ENCODE measurements around the gene MGME1. TPM values are rescaled to one million over a fixed set of nuclear protein-coding genes. Genes with fewer than 3 reads are reported as not detected.

The MGME1 gene
- total and polyA plus RNA-seq, 8 donors = 13.3 to 41.4 (median 35.4) TPM

- Histone ChIP-seq H3K27ac (no peak overlapping the region), H3K27me3 (no peaks in the 10 kb centered on the region), H3K4me3 (peak overlapping the region in 1 of 2 donors; percentile 96), H3K9me3 (no peaks in the 10 kb centered on the region), H3K4me1 (peaks cover 22 to 53% of the 10 kb centered on the region in 2 donors), H3K36me3 (peaks cover 0 to 16% of the 10 kb centered on the region in 2 donors)
- intact Hi-C loops (cut with DNase I) = no loop called here
- ATAC-seq (no peak), DNase-seq (no peak)
- TF ChIP-seq, protein P1, sequence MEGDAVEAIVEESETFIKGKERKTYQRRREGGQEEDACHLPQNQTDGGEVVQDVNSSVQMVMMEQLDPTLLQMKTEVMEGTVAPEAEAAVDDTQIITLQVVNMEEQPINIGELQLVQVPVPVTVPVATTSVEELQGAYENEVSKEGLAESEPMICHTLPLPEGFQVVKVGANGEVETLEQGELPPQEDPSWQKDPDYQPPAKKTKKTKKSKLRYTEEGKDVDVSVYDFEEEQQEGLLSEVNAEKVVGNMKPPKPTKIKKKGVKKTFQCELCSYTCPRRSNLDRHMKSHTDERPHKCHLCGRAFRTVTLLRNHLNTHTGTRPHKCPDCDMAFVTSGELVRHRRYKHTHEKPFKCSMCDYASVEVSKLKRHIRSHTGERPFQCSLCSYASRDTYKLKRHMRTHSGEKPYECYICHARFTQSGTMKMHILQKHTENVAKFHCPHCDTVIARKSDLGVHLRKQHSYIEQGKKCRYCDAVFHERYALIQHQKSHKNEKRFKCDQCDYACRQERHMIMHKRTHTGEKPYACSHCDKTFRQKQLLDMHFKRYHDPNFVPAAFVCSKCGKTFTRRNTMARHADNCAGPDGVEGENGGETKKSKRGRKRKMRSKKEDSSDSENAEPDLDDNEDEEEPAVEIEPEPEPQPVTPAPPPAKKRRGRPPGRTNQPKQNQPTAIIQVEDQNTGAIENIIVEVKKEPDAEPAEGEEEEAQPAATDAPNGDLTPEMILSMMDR (IDR thresholded peaks at IDR 0.05) = no peak
Measured at GRCh38 chr20:17972121-17972520, 3.3 kb downstream of the MGME1 start.

DNA sequence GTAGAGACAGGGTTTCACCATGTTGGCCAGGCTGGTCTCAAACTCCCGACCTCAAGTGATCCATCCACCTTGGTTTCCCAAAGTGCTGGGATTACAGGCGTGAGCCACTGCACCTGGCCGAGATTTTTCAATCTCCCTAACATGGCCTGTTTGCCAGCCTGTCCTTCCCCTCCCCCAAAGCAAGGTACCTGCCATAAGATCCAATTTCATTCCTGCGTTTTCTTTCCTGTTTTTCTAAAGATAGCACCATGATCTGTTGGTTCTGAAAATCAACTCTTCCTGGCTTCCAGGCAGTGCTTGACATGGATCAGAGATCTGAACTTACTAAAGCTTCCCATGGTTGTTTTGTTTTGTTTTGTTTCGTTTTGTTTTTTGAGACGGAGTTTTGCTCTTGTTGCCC, 7.5 kb downstream of the MGME1 start:
- ATAC-seq (no peak), DNase-seq (no peak)
- Histone ChIP-seq H3K27me3 (no peaks in the 10 kb centered on the region), H3K4me3 (no peak overlapping the region), H3K27ac (no peak overlapping the region), H3K36me3 (peaks cover 0 to 29% of the 10 kb centered on the region in 2 donors), H3K4me1 (peaks cover 12 to 29% of the 10 kb centered on the region in 2 donors), H3K9me3 (no peaks in the 10 kb centered on the region)
- TF ChIP-seq, protein P1 (IDR thresholded peaks at IDR 0.05) = no peak
- intact Hi-C loops (cut with DNase I) = no loop called here

DNA sequence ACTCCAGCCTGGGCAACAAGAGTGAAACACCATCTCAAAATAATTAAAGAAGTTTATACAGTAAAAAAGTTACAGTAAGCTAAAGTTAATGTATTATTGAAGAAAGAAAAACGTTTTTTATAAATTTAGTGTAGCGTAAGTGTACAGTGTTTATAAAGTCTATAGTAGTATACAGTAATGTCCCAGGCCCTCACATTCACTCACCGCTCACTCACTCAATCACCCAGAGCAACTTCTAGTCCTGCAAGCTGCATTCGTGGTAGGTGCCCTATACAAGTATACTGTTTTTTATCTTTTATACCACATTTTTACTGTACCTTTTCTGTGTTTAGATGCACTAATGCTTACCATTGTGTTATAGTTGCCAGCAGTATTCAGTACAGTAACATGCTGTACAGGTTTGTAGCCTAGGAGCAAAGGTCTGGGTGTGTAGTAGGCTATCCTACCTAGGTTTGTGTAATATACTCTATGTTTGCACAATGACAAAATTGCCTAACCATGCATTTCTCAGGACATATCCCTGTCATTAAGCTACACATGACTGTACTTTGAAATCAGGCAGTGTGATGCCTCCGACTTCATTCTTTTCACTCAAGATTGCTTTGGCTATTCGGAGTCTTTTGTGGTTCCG, 16.7 kb downstream of the MGME1 start:
- DNase-seq (no peak), ATAC-seq (peak; percentile 57)
- peaks cover 0 to 5% of the 10 kb centered on the region in 2 donors for H3K4me1 ChIP-seq
- no peaks in the 10 kb centered on the region for H3K9me3 ChIP-seq
- H3K4me3 ChIP-seq = no peak overlapping the region
- peaks cover 0 to 35% of the 10 kb centered on the region in 2 donors for H3K36me3 ChIP-seq
- no peak overlapping the region for H3K27ac ChIP-seq
- intact Hi-C loops (cut with DNase I) = no loop called here
- TF ChIP-seq, protein P1 (IDR thresholded peaks at IDR 0.05) = no peak
- no peaks in the 10 kb centered on the region for H3K27me3 ChIP-seq

- Histone ChIP-seq H3K9me3 (no peaks in the 10 kb centered on the region), H3K4me1 (peaks cover 0 to 5% of the 10 kb centered on the region in 2 donors), H3K36me3 (peaks cover 0 to 45% of the 10 kb centered on the region in 2 donors), H3K27me3 (no peaks in the 10 kb centered on the region), H3K4me3 (no peak overlapping the region), H3K27ac (no peak overlapping the region)
- intact Hi-C loops (cut with DNase I) = no loop called here
- TF ChIP-seq, protein P1 (IDR thresholded peaks at IDR 0.05) = no peak
- DNase-seq (no peak), ATAC-seq (no peak)
Measured at GRCh38 chr20:17987988-17988387, 19.2 kb downstream of the MGME1 start.

GRCh38 chr20:17990278-17990972, 21.6 kb downstream of the MGME1 start:
- intact Hi-C loops (cut with DNase I) = no loop called here

More at GRCh38 chr20:17990278-17990972, 21.6 kb downstream of the MGME1 start:
- Histone ChIP-seq H3K9me3 (no peaks in the 10 kb centered on the region), H3K27me3 (no peaks in the 10 kb centered on the region), H3K36me3 (peaks cover 0 to 45% of the 10 kb centered on the region in 2 donors), H3K4me3 (no peak overlapping the region), H3K27ac (no peak overlapping the region), H3K4me1 (peaks cover 0 to 3% of the 10 kb centered on the region in 2 donors)
- TF ChIP-seq, protein P1 (IDR thresholded peaks at IDR 0.05) = no peak
- ATAC-seq (no peak), DNase-seq (no peak)

Measured in left lung (tissue), 10 donors.